Fibroblast of mammary gland (primary cell): ENCODE measurements around the gene WDPCP.

Source experiments
- DNase-seq: peaks from one replicate; pipeline ENCODE4 v3.0.0-alpha.2; 2010; ENCODE audit warnings: low read depth
- H3K4me3 ChIP-seq: 2 replicates; pipeline ENCODE4 v1.5.1; 2011; ENCODE audit warnings: low read depth, mild to moderate bottlenecking, low read length, moderate library complexity; ENCODE audit not compliant: control insufficient read depth
- TF ChIP-seq, protein P1 (sequence below): conservative IDR thresholded peaks from 2 replicates; pipeline ENCODE4 v1.5.1; 2011; ENCODE audit warnings: low read depth, low read length, inconsistent platforms; ENCODE audit not compliant: control insufficient read depth, insufficient read depth

Gene WDPCP

DNA sequence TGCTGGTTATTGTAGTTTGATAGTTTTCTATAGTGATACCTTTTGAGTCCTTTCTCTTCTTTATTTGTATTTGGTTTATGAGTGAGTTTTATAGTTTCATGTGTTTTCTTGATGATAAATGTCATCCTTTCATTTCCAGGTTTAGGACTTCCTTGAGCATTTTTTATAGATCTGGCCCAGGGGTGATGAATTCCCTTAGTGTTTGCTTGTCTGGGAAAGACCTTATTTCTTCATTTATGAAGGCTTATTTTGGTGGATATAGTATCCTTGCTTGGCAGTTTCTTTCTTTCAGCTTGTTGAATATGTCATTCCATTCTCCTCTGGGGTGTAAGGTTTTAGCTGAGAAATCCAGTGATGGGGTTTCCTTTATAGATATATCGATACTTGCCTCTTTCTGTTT is 483.8 kb downstream of the WDPCP start:
- DNase-seq, result no peak
- TF ChIP-seq, protein P1, sequence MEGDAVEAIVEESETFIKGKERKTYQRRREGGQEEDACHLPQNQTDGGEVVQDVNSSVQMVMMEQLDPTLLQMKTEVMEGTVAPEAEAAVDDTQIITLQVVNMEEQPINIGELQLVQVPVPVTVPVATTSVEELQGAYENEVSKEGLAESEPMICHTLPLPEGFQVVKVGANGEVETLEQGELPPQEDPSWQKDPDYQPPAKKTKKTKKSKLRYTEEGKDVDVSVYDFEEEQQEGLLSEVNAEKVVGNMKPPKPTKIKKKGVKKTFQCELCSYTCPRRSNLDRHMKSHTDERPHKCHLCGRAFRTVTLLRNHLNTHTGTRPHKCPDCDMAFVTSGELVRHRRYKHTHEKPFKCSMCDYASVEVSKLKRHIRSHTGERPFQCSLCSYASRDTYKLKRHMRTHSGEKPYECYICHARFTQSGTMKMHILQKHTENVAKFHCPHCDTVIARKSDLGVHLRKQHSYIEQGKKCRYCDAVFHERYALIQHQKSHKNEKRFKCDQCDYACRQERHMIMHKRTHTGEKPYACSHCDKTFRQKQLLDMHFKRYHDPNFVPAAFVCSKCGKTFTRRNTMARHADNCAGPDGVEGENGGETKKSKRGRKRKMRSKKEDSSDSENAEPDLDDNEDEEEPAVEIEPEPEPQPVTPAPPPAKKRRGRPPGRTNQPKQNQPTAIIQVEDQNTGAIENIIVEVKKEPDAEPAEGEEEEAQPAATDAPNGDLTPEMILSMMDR, result no peak
- H3K4me3 ChIP-seq, result no peak overlapping the region

DNA sequence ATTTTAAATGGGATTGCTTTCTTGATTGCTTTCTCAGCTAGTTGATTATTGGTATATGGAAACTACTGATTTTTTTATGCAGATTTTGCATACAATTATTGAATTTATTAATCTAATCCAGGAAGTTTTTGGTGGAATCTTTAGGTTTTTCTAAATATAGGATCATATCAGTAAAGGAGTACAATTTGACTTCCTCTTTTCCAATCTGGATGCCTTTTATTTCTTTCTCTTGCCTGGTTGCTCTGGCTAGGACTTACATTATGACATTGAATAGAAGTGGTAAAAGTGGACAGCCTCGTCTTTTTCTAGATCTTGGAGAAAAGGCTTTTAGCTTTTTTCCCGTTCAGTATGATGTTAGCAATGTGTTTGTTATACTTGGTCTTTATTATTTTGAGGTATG is 486.3 kb downstream of the WDPCP start:
- H3K4me3 ChIP-seq, result no peak overlapping the region
- no peak for DNase-seq
- TF ChIP-seq, protein P1, result no peak

DNA sequence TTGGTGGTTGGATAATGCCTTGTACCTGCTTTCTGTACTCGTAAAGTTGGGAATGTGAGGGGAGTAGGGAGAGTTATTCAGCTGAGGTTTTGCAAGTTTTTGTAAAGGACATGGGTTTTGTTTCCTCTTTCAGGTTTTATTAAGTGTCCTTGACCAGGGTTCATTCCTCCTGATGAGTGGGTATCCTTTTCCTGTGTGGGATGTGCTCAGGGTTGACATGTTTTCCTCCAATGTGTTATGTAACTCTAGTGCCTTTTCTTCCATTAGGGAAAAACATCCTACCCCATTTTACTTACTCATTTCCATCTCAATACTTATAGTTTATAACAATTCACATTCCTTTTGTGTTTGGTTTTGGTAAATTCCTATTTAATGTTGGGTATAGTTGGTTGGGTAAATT is 489.2 kb downstream of the WDPCP start:
- no peak for DNase-seq
- TF ChIP-seq, protein P1, result no peak

DNA sequence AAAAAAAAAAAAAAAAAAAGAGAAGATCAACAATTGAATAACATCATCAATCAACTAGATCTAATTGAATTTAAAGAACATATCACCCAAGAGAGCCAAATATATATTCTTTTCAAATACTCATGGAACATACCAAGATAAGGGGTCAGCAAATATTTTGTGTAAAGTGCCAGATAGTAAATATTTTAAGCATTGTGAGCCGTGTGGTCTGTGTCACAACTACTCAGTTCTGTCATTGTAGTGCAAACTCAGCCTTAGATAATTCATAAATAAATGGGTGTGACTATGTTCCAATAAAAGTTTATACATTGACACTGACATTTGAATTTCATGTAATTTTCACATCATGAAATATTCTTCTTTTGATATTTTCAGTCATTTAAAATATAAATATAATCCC is 491.8 kb downstream of the WDPCP start:
- TF ChIP-seq, protein P1, result no peak
- H3K4me3 ChIP-seq, result no peak overlapping the region
- DNase-seq, result no peak

More for the DNA sequence above, 489.2 kb downstream of the WDPCP start:
- no peak overlapping the region for H3K4me3 ChIP-seq

DNA sequence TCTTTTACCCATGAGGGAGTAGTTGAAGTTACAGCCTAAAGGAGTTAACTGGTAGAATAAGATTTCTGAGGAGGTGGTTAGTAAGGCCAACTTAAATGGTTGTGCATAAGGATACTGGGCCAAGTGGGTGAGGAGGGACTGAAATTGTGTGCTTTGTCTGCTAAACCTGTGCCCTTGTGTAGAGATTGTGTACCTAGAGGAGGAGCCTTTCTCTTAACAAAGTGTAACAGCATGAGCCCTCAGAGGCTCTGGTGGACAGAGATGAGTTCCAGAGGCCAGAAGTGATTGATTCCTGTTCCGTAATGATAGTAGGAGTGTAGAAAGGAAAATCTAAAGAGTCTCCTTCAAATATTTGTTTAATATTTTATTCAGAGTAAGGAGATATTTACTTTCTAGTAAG is 494.8 kb downstream of the WDPCP start:
- DNase-seq, result no peak
- H3K4me3 ChIP-seq, result no peak overlapping the region

DNA sequence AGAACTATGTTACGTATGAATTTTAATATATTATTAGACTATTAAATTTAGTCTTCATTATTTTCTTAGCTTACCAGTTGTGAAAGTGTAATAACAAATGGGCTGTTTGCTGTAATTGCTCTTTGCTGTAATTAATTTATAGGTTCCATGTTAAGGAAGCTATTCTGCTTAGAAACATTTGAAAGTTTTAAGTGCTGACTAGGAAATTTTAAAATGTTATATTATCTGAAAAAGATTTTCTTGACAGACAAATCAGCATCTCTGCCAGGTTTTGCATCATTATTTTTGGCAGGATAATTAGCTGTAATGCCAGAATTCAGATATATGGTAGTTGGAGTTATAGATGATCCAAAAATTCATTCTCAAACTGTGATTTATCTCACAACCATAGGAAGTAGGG is 495.4 kb downstream of the WDPCP start:
- TF ChIP-seq, protein P1, result no peak
- H3K4me3 ChIP-seq, result no peak overlapping the region
- no peak for DNase-seq

More for the DNA sequence above, 494.8 kb downstream of the WDPCP start:
- TF ChIP-seq, protein P1, result no peak

DNA sequence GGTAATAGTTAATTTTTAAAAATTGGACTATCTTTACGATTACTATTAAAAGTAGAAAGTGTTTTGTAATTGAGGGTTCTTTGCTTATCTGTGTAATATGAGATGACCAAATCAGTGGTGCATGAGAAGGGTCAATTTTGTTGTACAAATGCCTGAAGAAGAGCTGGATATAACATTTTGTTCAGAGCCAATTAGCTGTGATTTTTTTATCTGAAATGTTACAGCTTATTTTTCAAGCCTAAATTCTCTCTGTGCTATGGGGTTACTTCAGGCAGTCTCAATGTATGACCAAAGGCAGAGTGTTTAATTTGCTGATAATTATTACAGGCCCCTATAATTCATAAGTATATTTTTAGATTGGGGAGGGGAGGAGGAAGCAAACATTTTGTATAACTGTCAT is 495.9 kb downstream of the WDPCP start:
- no peak overlapping the region for H3K4me3 ChIP-seq
- DNase-seq, result no peak
- TF ChIP-seq, protein P1, result no peak
